Neural cell (in vitro differentiated cells): Measurements from ENCODE around the gene GRIN3B. TPM values are rescaled to one million over a fixed set of nuclear protein-coding genes. Genes with fewer than 3 reads are reported as not detected.

Experiments
- H2AFZ ChIP-seq: fragments of 200-600, 300-800 bp; sonication (generic), shearing (Covaris generic); 2 replicates; pipeline ENCODE4 v1.6.0; 2014; ENCODE audit warnings: low read depth, mild to moderate bottlenecking, antibody characterized with exemption, low read length, moderate library complexity
- H3F3A ChIP-seq: fragments of 200-600 bp; shearing (Covaris generic); 2 replicates; pipeline ENCODE4 v1.6.1; 2016; ENCODE audit warnings: mild to moderate bottlenecking, moderate library complexity, mixed read lengths, antibody characterized with exemption, low read length; ENCODE audit not compliant: insufficient read depth, poor library complexity, severe bottlenecking
- H3K27ac ChIP-seq: fragments of 200-600, 300-800 bp; sonication (generic), shearing (Covaris generic); 2 replicates; pipeline ENCODE4 v1.5.1; 2014; ENCODE audit warnings: mild to moderate bottlenecking, low read length, moderate library complexity
- H3K27me3 ChIP-seq: fragments of 300-800, 200-600 bp; sonication (generic), shearing (Covaris generic); 2 replicates; pipeline ENCODE4 v1.6.0; 2014; ENCODE audit warnings: mild to moderate bottlenecking, low read depth, low read length, moderate library complexity; ENCODE audit not compliant: insufficient read depth
- H3K36me3 ChIP-seq: fragments of 300-800, 200-600 bp; sonication (generic), shearing (Covaris generic); 2 replicates; pipeline ENCODE4 v1.5.1; 2014; ENCODE audit warnings: mild to moderate bottlenecking, antibody characterized with exemption, low read length, moderate library complexity; ENCODE audit not compliant: insufficient read depth
- H3K4me2 ChIP-seq: fragments of 300-800, 200-600 bp; sonication (generic), shearing (Covaris generic); 2 replicates; pipeline ENCODE4 v1.6.0; 2014; ENCODE audit warnings: mild to moderate bottlenecking, low read length
- H3K4me3 ChIP-seq: fragments of 300-800, 200-600 bp; sonication (generic), shearing (Covaris generic); 2 replicates; pipeline ENCODE4 v1.5.1; 2014; ENCODE audit warnings: mild to moderate bottlenecking, low read length, moderate library complexity
- H3K79me2 ChIP-seq: fragments of 200-600 bp; shearing (Covaris generic); replicated peaks from 2 replicates; pipeline ENCODE4 v1.6.0; 2014; ENCODE audit warnings: mild to moderate bottlenecking, low read length, moderate library complexity; ENCODE audit not compliant: insufficient read depth
- H3K9ac ChIP-seq: fragments of 300-800, 200-600 bp; sonication (generic), shearing (Covaris generic); 2 replicates; pipeline ENCODE4 v1.6.1; 2016; ENCODE audit warnings: mild to moderate bottlenecking, low read length, mixed read lengths
- H3K9me2 ChIP-seq: fragments of 200-600 bp; shearing (Covaris generic); 2 replicates; pipeline ENCODE4 v1.6.1; 2016; ENCODE audit warnings: mild to moderate bottlenecking, low read length, mixed read lengths; ENCODE audit not compliant: insufficient read depth
- H3K9me3 ChIP-seq: fragments of 200-600, 300-800 bp; sonication (generic), shearing (Covaris generic); 2 replicates; pipeline ENCODE4 v1.6.1; 2016; ENCODE audit warnings: mild to moderate bottlenecking, mixed run types, low read length, moderate library complexity, mixed read lengths
- H4K20me1 ChIP-seq: fragments of 200-600 bp; shearing (Covaris generic); 2 replicates; pipeline ENCODE4 v1.6.1; 2016; ENCODE audit warnings: mild to moderate bottlenecking, mixed run types; ENCODE audit not compliant: insufficient read depth
- EP300 ChIP-seq: fragments of 450-650 bp; conservative IDR thresholded peaks from 2 replicates; pipeline ENCODE4 v1.6.1; 2014; ENCODE audit warnings: antibody characterized with exemption, mild to moderate bottlenecking, moderate library complexity; ENCODE audit not compliant: poor library complexity, severe bottlenecking
- EZH2 ChIP-seq: fragments of 200-600, 300-800 bp; shearing (Covaris generic), sonication (generic); IDR thresholded peaks from 2 replicates; pipeline ENCODE4 v1.6.1; 2014; ENCODE audit warnings: antibody characterized with exemption, low read length, borderline replicate concordance, mild to moderate bottlenecking; ENCODE audit not compliant: insufficient read depth, poor library complexity, severe bottlenecking
- RAD21 ChIP-seq: fragments of 450-650 bp; conservative IDR thresholded peaks from 2 replicates; pipeline ENCODE4 v1.6.1; 2014; ENCODE audit warnings: antibody characterized with exemption, mild to moderate bottlenecking, moderate library complexity
- SMC3 ChIP-seq: fragments of 450-650 bp; conservative IDR thresholded peaks from 2 replicates; pipeline ENCODE4 v1.6.1; 2014; ENCODE audit warnings: antibody characterized with exemption, mild to moderate bottlenecking, moderate library complexity; ENCODE audit not compliant: poor library complexity
- TAF1 ChIP-seq: IDR thresholded peaks from 2 replicates; pipeline ENCODE4 v1.6.1; 2012; ENCODE audit warnings: low read depth
- polyA plus RNA-seq: library from polyadenylated mRNA; depleted of rRNA; stranded (reverse); fragments of >200 nt; gene quantifications from 2 replicates; pipeline ENCODE4 v1.2.3, GENCODE V29; 2014
- small RNA-seq, 3 experiments: library from RNA; depleted of rRNA; stranded (forward); fragments of <200 nt; gene quantifications; one replicate each; pipeline ENCODE3, GENCODE V24; 2012

GRIN3B gene
- polyA plus RNA-seq, 1 donor from 2014 or later, result 0.46 TPM

GRCh38 chr19:1058112-1058511, 57.9 kb downstream of the GRIN3B start:
- H3K27me3 ChIP-seq, result no peaks in the 10 kb centered on the region
- TF ChIP-seq RAD21 (no peak), SMC3 (no peak), EZH2 (no peak), EP300 (no peak), TAF1 (no peak)
- H3K9me3 ChIP-seq, result peaks cover 28% of the 10 kb centered on the region
- H3F3A ChIP-seq, result no peaks in the 10 kb centered on the region
- no peaks in the 10 kb centered on the region for H3K9me2 ChIP-seq
- H3K9ac ChIP-seq, result no peak overlapping the region
- H3K4me3 ChIP-seq, result no peak overlapping the region
- H2AFZ ChIP-seq, result no peak overlapping the region
- H4K20me1 ChIP-seq, result no peaks in the 10 kb centered on the region
- no peak overlapping the region for H3K27ac ChIP-seq
- no peaks in the 10 kb centered on the region for H3K79me2 ChIP-seq
- no peak overlapping the region for H3K4me2 ChIP-seq
- peaks cover 12% of the 10 kb centered on the region for H3K36me3 ChIP-seq

Small RNA genes within 50 kb of the gene (small RNA-seq; reads per million reads assigned to genes)
- gene RNU6-2, result 0.82 to 121 (median 17.2) reads per million in 3 experiments

Other genes starting within 250 kb of the GRIN3B start
- 0.24 and 0.98 TPM in 2 replicates for gene MISP, start 249.3 kb upstream of the GRIN3B start, polyA plus RNA-seq
- gene PTBP1, start 203.0 kb upstream of the GRIN3B start, polyA plus RNA-seq, result 27.3 and 39.0 TPM in 2 replicates
- gene PLPPR3, start 178.5 kb upstream of the GRIN3B start, polyA plus RNA-seq, result 239 and 275 TPM in 2 replicates
- 1.0 and 1.1 TPM in 2 replicates for gene AZU1, start 172.6 kb upstream of the GRIN3B start, polyA plus RNA-seq
- 0.54 TPM in 1 of 2 replicates, not detected in the other for gene PRTN3, start 159.4 kb upstream of the GRIN3B start, polyA plus RNA-seq
- not detected in 2 replicates for gene ELANE, start 148.1 kb upstream of the GRIN3B start, polyA plus RNA-seq
- 3.8 and 5.3 TPM in 2 replicates for gene CFD, start 140.8 kb upstream of the GRIN3B start, polyA plus RNA-seq
- gene MED16, start 107.2 kb upstream of the GRIN3B start, polyA plus RNA-seq, result 13.3 and 17.0 TPM in 2 replicates
- not detected in 2 replicates for gene RNU6-9, start 106.9 kb upstream of the GRIN3B start, polyA plus RNA-seq
- 51.2 and 71.8 TPM in 2 replicates for gene R3HDM4, start 87.2 kb upstream of the GRIN3B start, polyA plus RNA-seq
- gene KISS1R, start 83.1 kb upstream of the GRIN3B start, polyA plus RNA-seq, result 0.76 and 5.4 TPM in 2 replicates
- gene ARID3A, start 74.4 kb upstream of the GRIN3B start, polyA plus RNA-seq, result 5.7 and 11.4 TPM in 2 replicates
- gene WDR18, start 16.1 kb upstream of the GRIN3B start, polyA plus RNA-seq, result 64.9 and 90.1 TPM in 2 replicates
- 176 and 208 TPM in 2 replicates for gene TMEM259, start 20.7 kb downstream of the GRIN3B start, polyA plus RNA-seq
- gene RNU6-2, start 21.1 kb downstream of the GRIN3B start, polyA plus RNA-seq, result not detected in 2 replicates
- gene CNN2, start 26.2 kb downstream of the GRIN3B start, polyA plus RNA-seq, result 42.8 and 45.3 TPM in 2 replicates
- gene ABCA7, start 39.7 kb downstream of the GRIN3B start, polyA plus RNA-seq, result 51.8 and 75.2 TPM in 2 replicates
- gene ARHGAP45, start 66.7 kb downstream of the GRIN3B start, polyA plus RNA-seq, result 2.8 and 3.3 TPM in 2 replicates
- gene POLR2E, start 95.0 kb downstream of the GRIN3B start, polyA plus RNA-seq, result 168 and 172 TPM in 2 replicates
- gene GPX4, start 103.6 kb downstream of the GRIN3B start, polyA plus RNA-seq, result 713 and 812 TPM in 2 replicates
- gene SBNO2, start 173.8 kb downstream of the GRIN3B start, polyA plus RNA-seq, result 4.8 and 5.2 TPM in 2 replicates
- gene STK11, start 205.4 kb downstream of the GRIN3B start, polyA plus RNA-seq, result 51.6 and 62.5 TPM in 2 replicates
- 18.2 and 24.5 TPM in 2 replicates for gene CBARP, start 237.6 kb downstream of the GRIN3B start, polyA plus RNA-seq
- 22.8 and 47.8 TPM in 2 replicates for gene ATP5F1D, start 241.3 kb downstream of the GRIN3B start, polyA plus RNA-seq
- 24.8 and 28.3 TPM in 2 replicates for gene MIDN, start 248.2 kb downstream of the GRIN3B start, polyA plus RNA-seq